IPS DF 4.7 (cell line): ENCODE results near the gene TMC6.
"Not testable (repeated sequence)": the region's sequence is repeated elsewhere in the genome, so short reads cannot be mapped to it uniquely, and the experiment has no call there.

ENCODE experiments used
- DNase-seq: peaks from one replicate; pipeline ENCODE4 v3.0.0-alpha.2; 2013; ENCODE audit warnings: low spot score; ENCODE audit errors: extremely low read depth

Gene TMC6, protein sequence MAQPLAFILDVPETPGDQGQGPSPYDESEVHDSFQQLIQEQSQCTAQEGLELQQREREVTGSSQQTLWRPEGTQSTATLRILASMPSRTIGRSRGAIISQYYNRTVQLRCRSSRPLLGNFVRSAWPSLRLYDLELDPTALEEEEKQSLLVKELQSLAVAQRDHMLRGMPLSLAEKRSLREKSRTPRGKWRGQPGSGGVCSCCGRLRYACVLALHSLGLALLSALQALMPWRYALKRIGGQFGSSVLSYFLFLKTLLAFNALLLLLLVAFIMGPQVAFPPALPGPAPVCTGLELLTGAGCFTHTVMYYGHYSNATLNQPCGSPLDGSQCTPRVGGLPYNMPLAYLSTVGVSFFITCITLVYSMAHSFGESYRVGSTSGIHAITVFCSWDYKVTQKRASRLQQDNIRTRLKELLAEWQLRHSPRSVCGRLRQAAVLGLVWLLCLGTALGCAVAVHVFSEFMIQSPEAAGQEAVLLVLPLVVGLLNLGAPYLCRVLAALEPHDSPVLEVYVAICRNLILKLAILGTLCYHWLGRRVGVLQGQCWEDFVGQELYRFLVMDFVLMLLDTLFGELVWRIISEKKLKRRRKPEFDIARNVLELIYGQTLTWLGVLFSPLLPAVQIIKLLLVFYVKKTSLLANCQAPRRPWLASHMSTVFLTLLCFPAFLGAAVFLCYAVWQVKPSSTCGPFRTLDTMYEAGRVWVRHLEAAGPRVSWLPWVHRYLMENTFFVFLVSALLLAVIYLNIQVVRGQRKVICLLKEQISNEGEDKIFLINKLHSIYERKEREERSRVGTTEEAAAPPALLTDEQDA

DNA sequence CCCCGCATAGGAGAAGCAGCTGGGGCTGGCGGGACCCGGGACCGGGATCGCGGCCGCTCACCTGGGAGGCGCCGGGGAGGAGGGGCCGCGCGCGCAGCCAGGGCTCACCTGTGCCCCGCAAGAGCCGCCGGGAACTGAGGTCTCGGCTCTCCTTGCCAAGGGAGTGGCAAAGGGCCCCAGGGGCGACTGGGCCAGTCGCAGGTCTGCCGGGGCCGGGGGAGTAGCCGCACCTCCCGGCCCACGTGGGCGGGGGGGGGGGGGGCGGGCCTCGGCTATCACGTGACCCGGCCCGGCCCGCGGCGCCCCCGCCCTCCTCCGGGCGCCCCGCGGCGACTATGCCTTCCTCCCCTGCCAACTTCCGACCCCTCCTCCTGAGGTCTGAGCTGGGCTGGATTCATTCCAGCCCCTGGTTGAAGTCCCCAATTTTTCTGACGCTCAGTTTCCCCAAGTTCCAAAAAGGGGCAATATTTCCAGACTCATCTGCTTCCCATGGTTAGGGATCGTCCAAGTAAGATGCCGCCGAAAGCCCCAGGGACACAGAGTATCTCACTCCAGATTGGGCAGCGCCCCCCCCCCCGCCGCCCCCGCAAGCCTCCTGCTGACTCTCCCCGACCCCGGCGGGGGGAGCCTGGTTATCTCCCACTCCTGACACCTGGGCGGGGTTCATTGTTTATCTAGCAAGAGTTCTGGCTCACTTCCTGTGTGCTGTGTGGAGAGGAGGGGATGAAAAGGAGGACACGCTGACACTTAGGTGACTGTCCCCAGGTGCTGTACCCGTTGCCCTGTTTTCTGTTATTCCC is at the start of gene TMC6:
TMC6 (minus strand) TSS at position 205 of the 800 bp plus-strand sequence. CDS start 1,923 bp downstream, outside the sequence.
- no peak for DNase-seq

DNA sequence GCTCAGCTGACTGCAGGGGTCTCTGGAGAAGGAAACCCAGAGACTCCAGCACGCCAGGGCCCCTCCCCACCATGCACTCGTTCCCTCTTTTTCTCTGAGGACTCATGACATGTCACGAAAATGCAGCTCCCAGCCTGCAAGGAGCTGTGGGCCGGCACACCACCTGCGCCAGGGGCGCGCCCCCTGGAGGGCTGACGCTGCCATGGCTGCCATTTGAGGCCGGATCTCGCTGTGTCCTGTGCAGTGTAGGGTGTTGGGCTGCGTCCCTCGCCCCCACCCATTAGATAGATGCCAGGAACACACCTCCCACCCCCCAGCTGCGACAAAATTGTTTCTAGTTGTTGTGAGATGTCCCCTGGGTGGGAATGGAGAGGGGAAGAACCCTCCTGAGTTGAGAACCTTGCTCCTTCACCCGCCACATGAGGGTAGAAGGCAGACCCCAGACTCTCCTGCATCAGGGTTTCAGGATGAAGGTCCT is 48.0 kb upstream of the TMC6 start:
- DNase-seq, result no peak

DNA sequence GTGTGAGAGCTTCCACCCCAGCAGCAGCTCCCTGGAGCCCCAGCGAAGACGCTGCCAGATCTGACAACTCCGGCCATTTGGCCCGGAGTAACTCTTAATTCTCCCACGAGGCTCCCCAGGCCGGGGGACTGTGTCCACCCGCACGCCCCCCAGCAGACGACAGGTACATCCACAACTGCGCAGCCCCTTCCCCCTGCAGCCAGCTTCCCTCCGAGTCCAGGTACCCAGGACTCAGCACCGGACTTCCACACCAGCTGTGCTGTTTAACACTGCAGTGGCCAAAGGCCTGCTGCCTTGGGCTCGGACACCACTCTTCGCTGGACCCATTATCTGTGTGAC is 47.1 kb upstream of the TMC6 start:
- no peak for DNase-seq

DNA sequence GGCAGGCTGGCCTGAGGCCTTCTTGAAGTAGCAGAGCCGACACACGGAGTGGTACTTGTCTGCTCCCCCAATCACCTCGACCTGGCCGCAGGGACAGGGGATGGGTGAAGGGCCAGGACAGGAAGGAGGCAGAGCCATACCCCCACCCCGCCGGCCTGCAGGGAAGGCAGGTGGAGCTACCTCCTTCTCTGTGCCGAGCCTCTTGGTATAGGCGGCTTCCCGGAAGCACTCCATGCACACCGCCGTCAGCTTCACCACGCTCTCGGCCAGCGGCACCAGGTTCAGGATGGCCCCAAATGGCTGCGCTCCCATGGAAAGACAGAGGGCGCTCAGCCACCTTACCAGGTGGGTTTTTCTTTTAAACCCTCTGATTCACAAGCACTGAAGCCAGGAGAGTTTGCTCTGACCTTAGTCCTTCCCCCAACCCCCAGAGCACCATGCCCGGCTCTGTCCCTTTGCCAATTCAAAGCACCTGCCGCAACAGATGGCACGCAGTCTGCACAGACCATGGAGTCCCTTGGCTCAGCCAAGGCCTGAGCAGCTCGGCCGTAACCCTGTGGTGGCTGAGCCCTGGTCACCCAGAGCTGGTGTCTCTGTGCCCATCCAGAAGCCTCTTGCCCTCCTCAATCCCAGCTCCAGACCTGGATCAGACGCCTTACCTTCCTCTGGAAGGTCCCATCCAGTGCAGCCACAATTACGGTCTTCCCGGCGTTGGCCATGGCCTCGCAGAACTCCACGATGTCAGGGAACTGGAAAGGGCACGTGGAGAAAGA is 46.5 kb upstream of the TMC6 start:
- DNase-seq, result no peak

DNA sequence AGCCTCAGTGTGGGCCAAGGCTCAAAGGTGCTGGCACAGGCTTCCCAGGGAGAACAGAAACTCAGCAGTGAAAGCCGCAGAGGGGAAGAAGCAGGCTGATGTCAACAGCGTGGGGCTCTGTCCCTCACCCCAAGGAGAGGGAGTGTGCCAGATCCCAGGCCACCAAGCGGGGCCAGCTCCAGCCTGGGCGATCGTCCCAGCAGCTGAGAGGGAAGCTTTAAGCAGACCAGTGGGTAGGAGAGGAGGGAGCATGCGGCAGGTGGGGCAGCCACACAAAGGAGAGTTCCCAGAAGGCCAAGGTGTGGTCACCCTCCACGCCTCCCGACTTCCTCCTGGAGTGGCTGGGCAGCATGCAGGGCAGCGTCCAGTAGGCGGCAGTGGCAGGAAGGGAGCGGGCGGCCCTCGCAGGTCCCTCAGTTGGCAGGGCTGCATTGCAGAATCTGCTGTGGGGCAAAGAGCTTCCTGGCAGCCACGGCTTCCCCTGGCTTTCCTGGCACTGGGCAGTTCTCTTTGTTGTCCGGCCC is 45.9 kb upstream of the TMC6 start:
- no peak for DNase-seq

DNA sequence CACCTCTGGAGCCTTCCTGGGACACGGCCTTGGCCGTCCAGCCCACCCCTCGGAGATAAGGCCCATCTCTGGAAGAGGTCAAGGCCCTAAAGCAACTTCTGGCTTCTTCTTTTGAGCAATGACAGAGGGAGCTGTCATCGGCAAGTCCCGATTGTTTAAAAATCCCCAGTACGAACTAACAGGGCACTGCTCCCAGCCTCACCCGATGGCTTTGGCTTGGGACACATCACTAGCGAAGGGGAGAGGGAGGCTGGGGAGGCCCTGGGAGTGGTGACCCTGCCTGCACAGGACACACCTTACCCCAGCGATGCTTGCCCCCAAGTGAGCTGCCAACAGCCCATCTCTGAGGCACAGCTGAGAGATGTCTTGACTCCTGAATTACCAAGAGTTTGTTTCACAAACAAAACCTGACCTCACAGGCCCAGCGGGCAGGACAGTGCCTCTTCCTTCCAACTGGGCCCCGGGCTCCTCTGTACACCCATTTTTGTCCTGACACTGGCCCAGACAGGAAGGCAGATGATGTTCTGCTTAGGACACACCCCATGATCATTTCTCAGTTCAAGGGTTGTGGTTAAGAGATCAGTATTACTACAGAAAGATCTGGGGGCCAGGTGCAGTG is 44.7 kb upstream of the TMC6 start:
- no peak for DNase-seq

DNA sequence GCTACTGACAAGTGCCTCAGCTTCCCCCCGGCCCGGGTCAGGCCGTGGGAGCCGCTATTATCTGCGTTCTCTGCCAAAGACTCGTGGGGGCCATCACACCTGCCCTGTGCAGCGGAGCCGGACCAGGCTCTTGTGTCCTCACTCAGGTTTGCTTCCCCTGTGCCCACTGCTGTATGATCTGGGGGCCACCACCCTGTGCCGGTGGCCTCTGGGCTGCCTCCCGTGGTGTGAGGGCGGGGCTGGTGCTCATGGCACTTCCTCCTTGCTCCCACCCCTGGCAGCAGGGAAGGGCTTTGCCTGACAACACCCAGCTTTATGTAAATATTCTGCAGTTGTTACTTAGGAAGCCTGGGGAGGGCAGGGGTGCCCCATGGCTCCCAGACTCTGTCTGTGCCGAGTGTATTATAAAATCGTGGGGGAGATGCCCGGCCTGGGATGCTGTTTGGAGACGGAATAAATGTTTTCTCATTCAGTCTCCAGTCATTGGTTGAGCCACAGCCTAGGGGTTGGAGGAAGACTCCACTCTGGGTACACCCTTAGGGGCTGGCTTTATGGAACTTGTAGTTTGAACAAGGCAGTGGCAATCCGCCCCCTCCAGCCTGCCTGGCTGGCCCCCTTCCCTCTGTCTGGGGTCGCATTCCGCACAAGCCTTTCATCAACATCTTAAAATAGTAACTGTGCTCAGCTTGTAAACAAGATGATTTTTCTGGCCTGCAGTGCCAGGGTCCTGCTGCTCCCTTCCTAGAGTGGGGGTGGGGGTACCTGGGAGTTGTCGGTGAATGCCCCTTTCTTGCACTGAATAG is 43.9 kb upstream of the TMC6 start:
- DNase-seq, result no peak

DNA sequence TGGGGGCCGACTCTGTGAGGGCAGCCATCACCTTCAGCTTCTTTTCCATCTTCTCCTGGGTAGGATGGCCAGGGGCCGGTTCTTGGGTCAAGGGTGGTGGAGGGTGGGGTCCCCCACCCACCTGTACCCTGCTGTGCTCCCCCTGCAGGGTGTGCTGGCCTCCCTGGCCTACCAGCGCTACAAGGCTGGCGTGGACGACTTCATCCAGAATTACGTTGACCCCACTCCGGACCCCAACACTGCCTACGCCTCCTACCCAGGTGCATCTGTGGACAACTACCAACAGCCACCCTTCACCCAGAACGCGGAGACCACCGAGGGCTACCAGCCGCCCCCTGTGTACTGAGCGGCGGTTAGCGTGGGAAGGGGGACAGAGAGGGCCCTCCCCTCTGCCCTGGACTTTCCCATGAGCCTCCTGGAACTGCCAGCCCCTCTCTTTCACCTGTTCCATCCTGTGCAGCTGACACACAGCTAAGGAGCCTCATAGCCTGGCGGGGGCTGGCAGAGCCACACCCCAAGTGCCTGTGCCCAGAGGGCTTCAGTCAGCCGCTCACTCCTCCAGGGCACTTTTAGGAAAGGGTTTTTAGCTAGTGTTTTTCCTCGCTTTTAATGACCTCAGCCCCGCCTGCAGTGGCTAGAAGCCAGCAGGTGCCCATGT is 43.2 kb upstream of the TMC6 start:
- not testable (repeated sequence) for DNase-seq

DNA sequence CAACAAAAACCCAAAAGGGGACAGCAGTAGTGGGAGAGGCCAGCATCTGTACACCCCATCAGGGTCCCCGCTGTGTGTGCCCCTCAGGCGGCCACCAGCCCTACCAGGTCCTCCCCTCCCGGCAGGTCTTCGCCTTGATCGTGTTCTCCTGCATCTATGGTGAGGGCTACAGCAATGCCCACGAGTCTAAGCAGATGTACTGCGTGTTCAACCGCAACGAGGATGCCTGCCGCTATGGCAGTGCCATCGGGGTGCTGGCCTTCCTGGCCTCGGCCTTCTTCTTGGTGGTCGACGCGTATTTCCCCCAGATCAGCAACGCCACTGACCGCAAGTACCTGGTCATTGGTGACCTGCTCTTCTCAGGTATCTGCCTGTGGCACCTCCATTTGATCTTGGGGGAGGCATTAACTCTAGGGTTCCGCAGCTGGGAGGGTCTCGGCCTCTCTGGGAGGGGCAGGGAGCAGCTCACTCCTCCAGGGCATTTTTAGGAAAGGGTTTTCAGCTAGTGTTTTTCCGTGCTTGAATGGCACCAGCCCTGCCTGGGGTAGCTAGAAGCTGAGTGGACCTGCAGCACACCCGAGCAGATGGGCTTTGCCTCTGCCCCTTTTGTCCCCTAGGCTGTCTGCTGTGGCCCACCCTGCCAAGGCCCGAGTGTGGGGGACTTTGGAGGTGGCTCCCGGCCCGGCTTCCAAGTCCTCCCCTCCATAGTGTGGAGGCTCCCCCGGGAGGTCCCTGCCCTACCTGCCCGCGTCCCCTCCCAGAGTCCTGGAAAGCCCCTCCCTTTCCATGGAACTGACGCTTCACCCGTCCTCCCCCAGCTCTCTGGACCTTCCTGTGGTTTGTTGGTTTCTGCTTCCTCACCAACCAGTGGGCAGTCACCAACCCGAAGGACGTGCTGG is 42.4 kb upstream of the TMC6 start:
- DNase-seq, result no peak

DNA sequence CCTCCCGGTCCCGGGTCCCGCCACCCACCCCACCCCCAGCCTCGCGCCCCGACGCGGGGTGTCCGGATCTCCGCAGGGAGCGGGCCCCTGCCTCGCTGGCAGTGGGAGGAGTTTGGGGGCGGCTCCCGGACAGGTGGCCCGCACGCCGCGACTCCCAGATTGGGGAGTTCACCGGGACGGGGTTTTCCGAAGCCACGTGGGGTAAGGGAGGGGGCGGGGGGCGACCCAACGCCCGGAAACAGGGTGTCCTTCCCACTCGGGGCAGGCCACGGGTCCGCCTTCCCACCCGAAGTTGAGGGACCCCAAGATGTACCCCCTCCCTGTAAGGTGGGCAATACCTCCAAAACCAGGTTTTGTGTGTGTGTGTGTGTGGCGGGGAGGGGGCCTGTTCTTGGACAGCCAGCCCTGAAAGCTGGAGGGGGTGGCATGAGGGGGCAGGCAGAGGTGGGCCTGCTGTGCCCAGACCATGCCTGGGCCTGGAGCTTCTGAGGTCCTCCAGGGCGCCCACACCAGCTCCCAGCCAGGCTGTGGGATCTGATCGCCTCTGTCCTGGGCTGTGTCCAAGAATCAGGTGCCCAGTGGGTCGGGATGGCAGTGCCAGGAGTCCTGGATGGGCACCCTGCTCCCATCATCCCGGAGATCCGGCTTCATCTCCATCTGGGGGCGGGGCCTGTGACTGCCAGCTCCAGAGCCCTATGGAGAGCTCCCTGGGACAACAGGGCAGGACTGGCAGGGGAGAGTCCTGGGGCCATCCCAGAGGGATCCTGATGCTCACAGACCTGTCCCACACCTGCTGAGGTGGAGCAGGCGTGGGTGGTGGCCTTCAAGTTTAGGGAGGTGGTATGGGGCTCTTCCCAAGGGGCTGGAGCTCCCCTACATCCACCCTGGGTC is 40.6 kb upstream of the TMC6 start:
- DNase-seq, result no peak

DNA sequence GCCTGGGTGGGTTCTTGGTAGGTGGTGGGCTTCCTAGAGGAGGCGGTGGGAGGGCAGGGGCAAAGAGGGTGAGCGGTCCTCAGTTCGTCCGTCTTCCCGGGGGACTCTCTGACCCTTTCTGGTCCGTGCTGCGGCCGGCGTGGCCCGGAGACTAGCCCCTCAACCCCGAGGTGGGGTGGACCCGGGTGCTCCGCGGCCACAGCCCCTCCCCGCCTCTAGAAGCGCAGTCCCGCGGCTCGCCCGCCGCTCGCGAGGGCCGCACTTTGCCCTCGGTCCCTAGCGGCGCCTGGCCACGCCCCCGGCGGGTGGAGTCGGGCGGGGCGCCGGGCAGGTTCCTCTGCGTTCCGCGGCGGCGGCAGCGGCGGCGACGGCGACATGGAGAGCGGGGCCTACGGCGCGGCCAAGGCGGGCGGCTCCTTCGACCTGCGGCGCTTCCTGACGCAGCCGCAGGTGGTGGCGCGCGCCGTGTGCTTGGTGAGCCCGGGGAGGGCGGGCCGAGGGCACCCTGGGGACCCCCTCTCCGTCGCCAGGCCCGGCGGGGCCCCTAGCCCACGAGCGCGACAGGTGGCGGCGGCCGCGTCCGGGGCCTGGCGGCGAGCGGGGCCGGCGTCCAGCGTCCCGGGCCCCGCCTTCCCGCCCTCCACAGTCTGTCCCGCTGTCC is 39.8 kb upstream of the TMC6 start, which contains the start of gene SYNGR2:
SYNGR2 (plus strand) TSS at position 340 of the 661 bp plus-strand sequence; CDS start at position 376, 36 bp downstream.
- no peak for DNase-seq

DNA sequence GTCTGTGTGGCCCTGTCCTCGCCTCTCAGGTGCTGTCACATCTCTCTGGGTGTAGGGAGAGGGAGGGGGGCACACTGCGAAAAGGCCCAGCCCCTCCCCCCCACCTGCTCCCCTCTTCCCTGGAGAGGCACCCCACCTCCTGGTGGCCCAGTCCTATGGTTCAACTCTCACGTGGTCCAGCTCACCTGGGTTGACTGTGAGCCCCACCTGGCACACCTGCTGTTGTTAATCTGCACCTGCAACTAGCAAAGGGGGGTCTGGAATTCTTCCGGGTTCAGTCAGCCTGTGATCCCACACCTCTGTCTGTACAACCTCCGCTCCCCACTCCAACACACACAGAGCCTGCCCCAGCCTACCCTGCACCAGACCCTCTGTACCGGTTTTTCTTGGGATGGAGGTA is 37.9 kb upstream of the TMC6 start:
- DNase-seq, result no peak

DNA sequence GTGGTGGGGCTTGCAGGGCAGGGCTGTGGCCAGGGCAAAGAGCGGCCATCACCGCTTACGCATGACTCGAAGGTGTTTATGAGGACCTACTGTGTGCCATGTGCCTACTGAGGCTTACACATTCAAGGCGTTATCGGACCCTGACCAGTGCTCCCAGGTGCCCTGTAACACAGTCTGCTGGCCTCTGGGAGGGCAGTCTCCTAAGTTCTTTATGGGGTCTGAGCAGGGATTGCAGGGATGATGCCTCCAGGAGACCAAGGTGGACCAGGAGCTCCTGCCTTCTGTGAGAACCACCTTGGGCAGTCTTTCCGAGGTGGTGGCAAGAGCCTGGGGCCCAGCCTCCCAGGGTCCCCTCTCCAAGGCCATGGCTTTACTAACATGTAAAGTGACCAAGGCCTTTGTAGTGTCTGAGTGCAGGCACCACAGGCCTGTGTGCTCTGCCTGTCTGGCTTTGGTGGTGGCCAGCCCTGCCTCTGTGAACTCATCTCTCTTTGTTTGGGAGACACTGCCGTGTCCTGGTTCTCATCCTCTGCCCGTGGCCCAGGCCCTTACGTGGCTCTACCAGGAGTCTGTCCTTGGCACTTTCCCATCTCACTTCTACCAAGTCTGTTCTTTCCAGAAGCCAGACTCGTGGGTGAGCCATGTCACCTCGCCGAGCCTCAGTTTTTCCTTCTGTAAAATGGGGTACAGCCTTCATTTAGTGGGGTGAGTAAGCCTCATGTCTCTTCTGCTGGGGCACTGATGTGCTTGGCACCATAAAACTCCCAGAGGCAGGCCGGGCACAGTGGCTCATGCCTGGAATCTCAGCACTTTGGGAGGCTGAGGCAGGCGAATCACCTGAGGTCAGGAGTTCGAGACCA is 36.4 kb upstream of the TMC6 start:
- DNase-seq, result no peak

DNA sequence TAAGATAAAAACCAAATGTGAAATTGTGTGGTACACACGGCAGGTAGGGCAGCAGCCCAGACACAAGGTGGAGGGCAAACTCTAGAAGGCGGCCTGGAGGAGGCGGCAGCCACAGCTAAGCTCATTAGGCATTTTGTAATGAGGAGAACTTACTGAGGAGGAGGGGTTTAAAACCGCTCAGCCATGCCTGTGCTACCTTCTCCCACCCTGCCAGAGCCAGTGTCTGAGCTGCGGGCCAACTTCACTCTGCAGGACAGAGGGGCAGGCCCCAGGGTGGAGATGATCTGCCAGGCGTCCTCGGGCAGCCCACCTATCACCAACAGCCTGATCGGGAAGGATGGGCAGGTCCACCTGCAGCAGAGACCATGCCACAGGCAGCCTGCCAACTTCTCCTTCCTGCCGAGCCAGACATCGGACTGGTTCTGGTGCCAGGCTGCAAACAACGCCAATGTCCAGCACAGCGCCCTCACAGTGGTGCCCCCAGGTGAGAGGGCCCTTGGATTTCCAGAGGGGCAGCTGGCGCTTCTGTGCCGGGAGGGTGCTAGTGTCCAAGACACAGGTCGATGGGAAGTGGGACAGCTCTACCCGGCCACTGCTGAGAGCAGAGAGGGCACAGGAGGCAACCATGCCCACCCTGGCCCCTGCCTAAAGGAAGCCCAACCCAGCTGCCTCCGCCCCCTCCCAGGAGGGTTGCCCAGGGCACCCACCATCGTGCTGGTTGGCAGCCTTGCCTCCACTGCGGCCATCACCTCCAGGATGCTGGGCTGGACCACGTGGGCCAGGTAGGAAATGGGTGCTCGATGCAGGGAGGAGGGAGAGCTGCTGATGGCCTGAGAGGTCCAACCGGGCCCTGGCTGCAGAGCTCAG is 35.6 kb upstream of the TMC6 start:
- no peak for DNase-seq
